HG02623 (cell line): ENCODE results near the gene FAM184B.
"Not testable (repeated sequence)": the region's sequence is repeated elsewhere in the genome, so short reads cannot be mapped to it uniquely, and the experiment has no call there.

Experiments used
- ATAC-seq: cut with Tn5 transposase; IDR thresholded peaks from one replicate; pipeline ENCODE4 v1.9.1; 2021; ENCODE audit warnings: moderate library complexity; ENCODE audit not compliant: unreplicated experiment

The FAM184B gene

GRCh38 chr4:17688011-17688441, 93.4 kb downstream of the FAM184B start:
- ATAC-seq, result no peak

GRCh38 chr4:17687237-17687857, 94.1 kb downstream of the FAM184B start:
- no peak for ATAC-seq

GRCh38 chr4:17684648-17685047, 96.8 kb downstream of the FAM184B start:
- not testable (repeated sequence) for ATAC-seq

GRCh38 chr4:17682222-17682566, 99.2 kb downstream of the FAM184B start:
- ATAC-seq, result no peak

GRCh38 chr4:17681281-17682221, 99.9 kb downstream of the FAM184B start:
- no peak for ATAC-seq

GRCh38 chr4:17680559-17681280, 100.7 kb downstream of the FAM184B start:
- no peak for ATAC-seq

GRCh38 chr4:17670423-17670822, 111.0 kb downstream of the FAM184B start:
- ATAC-seq, result no peak

- ATAC-seq, result no peak
These were observed 113.7 kb downstream of the FAM184B start for GRCh38 chr4:17667653-17668201.

- no peak for ATAC-seq
These were observed 114.2 kb downstream of the FAM184B start for GRCh38 chr4:17667253-17667652.

GRCh38 chr4:17665852-17666251, 115.6 kb downstream of the FAM184B start:
- ATAC-seq, result no peak

- ATAC-seq, result no peak
These were observed 116.1 kb downstream of the FAM184B start for GRCh38 chr4:17665346-17665745.

GRCh38 chr4:17664755-17665154, 116.7 kb downstream of the FAM184B start:
- peak; percentile 86 for ATAC-seq

GRCh38 chr4:17662694-17663093, 118.7 kb downstream of the FAM184B start:
- ATAC-seq, result no peak

- not testable (repeated sequence) for ATAC-seq
These were observed 122.2 kb downstream of the FAM184B start for GRCh38 chr4:17659196-17659595.

- ATAC-seq, result no peak
These were observed 123.6 kb downstream of the FAM184B start for GRCh38 chr4:17657849-17658248.

- ATAC-seq, result no peak
These were observed 124.3 kb downstream of the FAM184B start for GRCh38 chr4:17657090-17657489.

- no peak for ATAC-seq
These were observed 126.7 kb downstream of the FAM184B start for GRCh38 chr4:17654701-17655100.

GRCh38 chr4:17650406-17650805, 131.0 kb downstream of the FAM184B start:
- no peak for ATAC-seq

GRCh38 chr4:17647927-17648326, 133.5 kb downstream of the FAM184B start:
- no peak for ATAC-seq

- no peak for ATAC-seq
These were observed 134.1 kb downstream of the FAM184B start for GRCh38 chr4:17647176-17647806.

GRCh38 chr4:17646693-17647092, 134.7 kb downstream of the FAM184B start:
- no peak for ATAC-seq
